GM18868 (cell line): Measurements from ENCODE around the gene INAVA.

Experiments
- ATAC-seq: cut with Tn5 transposase; IDR thresholded peaks from one replicate; pipeline ENCODE4 v1.9.1; 2021; ENCODE audit warnings: mild to moderate bottlenecking, moderate library complexity; ENCODE audit not compliant: unreplicated experiment

Gene INAVA

GRCh38 chr1:200894712-200895442, at the start of gene INAVA:
Gene INAVA (plus strand): TSS chr1:200894900. CDS start chr1:200898401, 3,501 bp downstream.
- no peak for ATAC-seq

- no peak for ATAC-seq
Observed at GRCh38 chr1:200845360-200845759, 49.3 kb upstream of the INAVA start.

GRCh38 chr1:200846398-200846797, 48.3 kb upstream of the INAVA start:
- ATAC-seq, result no peak

- ATAC-seq, result no peak
Observed at GRCh38 chr1:200849430-200849829, 45.3 kb upstream of the INAVA start.

GRCh38 chr1:200850554-200850953, 44.1 kb upstream of the INAVA start:
- ATAC-seq, result no peak

- no peak for ATAC-seq
Observed at GRCh38 chr1:200856716-200857357, 37.9 kb upstream of the INAVA start.

GRCh38 chr1:200857804-200858203, 36.9 kb upstream of the INAVA start:
- ATAC-seq, result no peak

- ATAC-seq, result peak; percentile 37
Observed at GRCh38 chr1:200861937-200862647, 32.6 kb upstream of the INAVA start.

GRCh38 chr1:200862713-200863415, 31.8 kb upstream of the INAVA start:
- ATAC-seq, result no peak

GRCh38 chr1:200866116-200866515, 28.6 kb upstream of the INAVA start:
- ATAC-seq, result no peak

GRCh38 chr1:200866521-200866920, 28.2 kb upstream of the INAVA start:
- ATAC-seq, result peak; percentile 86

- no peak for ATAC-seq
Observed at GRCh38 chr1:200867018-200867811, 27.5 kb upstream of the INAVA start.

- no peak for ATAC-seq
Observed at GRCh38 chr1:200869376-200869752, 25.3 kb upstream of the INAVA start.

GRCh38 chr1:200869753-200870391, 24.8 kb upstream of the INAVA start:
- peak; percentile 62 for ATAC-seq

- no peak for ATAC-seq
Observed at GRCh38 chr1:200872446-200873115, 22.1 kb upstream of the INAVA start, which contains the start of gene GPR25. Gene GPR25 (plus strand): TSS chr1:200872981. CDS start chr1:200873038, 57 bp downstream.

GRCh38 chr1:200873116-200873670, 21.5 kb upstream of the INAVA start:
- ATAC-seq, result no peak

- ATAC-seq, result no peak
Observed at GRCh38 chr1:200873671-200874397, 20.9 kb upstream of the INAVA start.

GRCh38 chr1:200874694-200875093, 20.0 kb upstream of the INAVA start:
- no peak for ATAC-seq
